Activated CD4-positive, alpha-beta T cell treated with anti-CD3 and anti-CD28 coated beads for 36 hours (primary cell): ENCODE measurements around the gene SLC13A2. TPM values are rescaled to one million over a fixed set of nuclear protein-coding genes. Genes with fewer than 3 reads are reported as not detected.

Source experiments
- ATAC-seq: fragments of 200-7000 bp; cut with Tn5 transposase; one replicate; pipeline ENCODE4 v1.10.0; 2021; ENCODE audit warnings: mild to moderate bottlenecking, moderate library complexity
- CTCF ChIA-PET: fragments of 350-600 bp; sonication (Branson Sonifier 250); formaldehyde crosslinking; loops from one replicate; lab custom pipeline; 2021; ENCODE audit warnings: antibody characterized with exemption; lab: Charles Lee
- POLR2A ChIA-PET: fragments of 350-600 bp; sonication (Branson Sonifier 250); formaldehyde crosslinking; loops from one replicate; lab custom pipeline; 2021; ENCODE audit warnings: antibody characterized with exemption, inconsistent platforms; lab: Charles Lee
- DNase-seq: peaks from one replicate; pipeline ENCODE4 v3.0.0-alpha.2; 2020
- H3K27ac Mint-ChIP-seq: one replicate; pipeline ENCODE4 v1.8.0; 2021; ENCODE audit warnings: mixed read lengths
- H3K27me3 Mint-ChIP-seq: one replicate; pipeline ENCODE4 v1.8.0; 2021; ENCODE audit warnings: mixed read lengths
- H3K36me3 Mint-ChIP-seq: one replicate; pipeline ENCODE4 v1.8.0; 2021; ENCODE audit warnings: low read depth, mixed read lengths
- H3K4me1 Mint-ChIP-seq: one replicate; pipeline ENCODE4 v1.8.0; 2021; ENCODE audit warnings: mixed read lengths
- H3K4me3 Mint-ChIP-seq: one replicate; pipeline ENCODE4 v1.8.0; 2021; ENCODE audit warnings: mild to moderate bottlenecking, moderate library complexity, mixed read lengths
- H3K9me3 Mint-ChIP-seq: one replicate; pipeline ENCODE4 v1.8.0; 2021; ENCODE audit warnings: low read depth, mixed read lengths
- intact Hi-C, 2 experiments: fragments of 100-400 bp; cut with DNase I in 1 of 2; cut with micrococcal nuclease in 1 of 2; formaldehyde crosslinking; loops; one replicate each; pipeline versions ENCODE4 v1.14.2 to v1.15.1; 2022 to 2024; cut with DNase I, micrococcal nuclease
- total RNA-seq, 2 experiments: library from RNA; stranded (reverse); gene quantifications; one replicate each; pipeline ENCODE4 v1.2.3, GENCODE V29; 2021

SLC13A2 gene
- total RNA-seq, 2 experiments from 2014 or later, result not detected

- DNase-seq, result no peak
- CTCF ChIA-PET, result interaction anchor here (0.7 kb wide), 2 partner anchors 31 to 102 kb away, joined by 3 to 4 read pairs; no protein-coding TSS in a partner anchor
Observed at GRCh38 chr17:28544402-28545140, 71.1 kb downstream of the SLC13A2 start.

GRCh38 chr17:28545141-28545503 lies 71.7 kb downstream of the SLC13A2 start:
- no peaks in the 10 kb centered on the region for H3K9me3 Mint-ChIP-seq
- ATAC-seq, result no peak
- no peak overlapping the region for H3K27ac Mint-ChIP-seq
- intact Hi-C loops, result no loop called here
- ChIA-PET CTCF (interaction anchor here (0.6 to 0.7 kb wide), 3 partner anchors 30 to 102 kb away, joined by 3 to 4 read pairs (median 3); no protein-coding TSS in a partner anchor), POLR2A (no interaction called here)
- no peaks in the 10 kb centered on the region for H3K27me3 Mint-ChIP-seq
- no peak overlapping the region for H3K4me3 Mint-ChIP-seq
- H3K36me3 Mint-ChIP-seq, result peaks cover 6% of the 10 kb centered on the region
- H3K4me1 Mint-ChIP-seq, result peaks cover 28% of the 10 kb centered on the region
- DNase-seq, result no peak

More at GRCh38 chr17:28544402-28545140, 71.1 kb downstream of the SLC13A2 start:
- intact Hi-C loops, result no loop called here
- no peak overlapping the region for H3K4me3 Mint-ChIP-seq
- no peak overlapping the region for H3K27ac Mint-ChIP-seq
- peaks cover 22% of the 10 kb centered on the region for H3K4me1 Mint-ChIP-seq
- peaks cover 6% of the 10 kb centered on the region for H3K36me3 Mint-ChIP-seq
- H3K27me3 Mint-ChIP-seq, result no peaks in the 10 kb centered on the region
- no peak for ATAC-seq
- POLR2A ChIA-PET, result no interaction called here
- no peaks in the 10 kb centered on the region for H3K9me3 Mint-ChIP-seq

GRCh38 chr17:28545787-28546415 lies 72.5 kb downstream of the SLC13A2 start:
- ATAC-seq (no peak), DNase-seq (no peak)
- H3K27ac Mint-ChIP-seq, result peak overlapping the region; percentile 6
- no peak overlapping the region for H3K4me3 Mint-ChIP-seq
- H3K36me3 Mint-ChIP-seq, result peaks cover 6% of the 10 kb centered on the region
- ChIA-PET POLR2A (interaction anchor here (0.7 kb wide), 1 partner anchor 160 kb away, joined by 4 read pairs; no protein-coding TSS in a partner anchor), CTCF (interaction anchor here (0.6 to 0.7 kb wide), 2 partner anchors 9 to 61 kb away, joined by 3 to 4 read pairs; no protein-coding TSS in a partner anchor)
- H3K9me3 Mint-ChIP-seq, result no peaks in the 10 kb centered on the region
- no peaks in the 10 kb centered on the region for H3K27me3 Mint-ChIP-seq
- intact Hi-C loops, result no loop called here
- peaks cover 35% of the 10 kb centered on the region for H3K4me1 Mint-ChIP-seq

- Mint-ChIP-seq H3K27ac (peak overlapping the region; percentile 79), H3K9me3 (no peaks in the 10 kb centered on the region), H3K36me3 (peaks cover 6% of the 10 kb centered on the region), H3K27me3 (no peaks in the 10 kb centered on the region), H3K4me1 (peaks cover 43% of the 10 kb centered on the region), H3K4me3 (no peak overlapping the region)
- ATAC-seq (no peak), DNase-seq (no peak)
- ChIA-PET POLR2A (interaction anchor here (0.6 kb wide), 1 partner anchor 59 kb away, joined by 3 read pairs; no protein-coding TSS in a partner anchor), CTCF (interaction anchor here (0.7 to 7.7 kb wide), 11 partner anchors 10 to 710 kb away, joined by 3 to 38 read pairs (median 3); partner anchors contain the start of genes ALDOC and PIGS)
- intact Hi-C loops, result no loop called here
Observed at GRCh38 chr17:28547096-28547622, 73.7 kb downstream of the SLC13A2 start.

Other genes with a start within 250 kb of the SLC13A2 start
- 10 to 100 TPM; 31.0 to 49.3 TPM for gene TMEM97, start 154.4 kb upstream of the SLC13A2 start, total RNA-seq
- gene IFT20, start 138.2 kb upstream of the SLC13A2 start, total RNA-seq, result 10 to 100 TPM; 12.9 to 17.3 TPM
- gene TNFAIP1, start 137.9 kb upstream of the SLC13A2 start, total RNA-seq, result 10 to 100 TPM; 25.5 to 26.1 TPM
- 10 to 100 TPM; 84.9 to 98.4 TPM for gene POLDIP2, start 116.1 kb upstream of the SLC13A2 start, total RNA-seq
- not detected for gene SEBOX, start 108.4 kb upstream of the SLC13A2 start, total RNA-seq
- gene VTN, start 103.3 kb upstream of the SLC13A2 start, total RNA-seq, result under 1 TPM in 1 of 2 experiments, not detected in 1; 0.21 TPM
- 10 to 100 TPM; 18.1 to 21.9 TPM for gene SARM1, start 102.0 kb upstream of the SLC13A2 start, total RNA-seq
- 1 to 10 TPM; 3.0 to 4.0 TPM for gene SLC46A1, start 67.4 kb upstream of the SLC13A2 start, total RNA-seq
- gene FOXN1, start 32.7 kb downstream of the SLC13A2 start, total RNA-seq, result not detected
- 10 to 100 TPM; 35.9 to 48.7 TPM for gene UNC119, start 79.0 kb downstream of the SLC13A2 start, total RNA-seq
- gene PIGS, start 97.9 kb downstream of the SLC13A2 start, total RNA-seq, result 10 to 100 TPM; 38.7 to 41.4 TPM
- gene ALDOC, start 103.3 kb downstream of the SLC13A2 start, total RNA-seq, result 100 to 1,000 TPM; 131 to 133 TPM
- 100 to 1,000 TPM; 142 to 165 TPM for gene SPAG5, start 125.4 kb downstream of the SLC13A2 start, total RNA-seq
- gene RSKR, start 140.5 kb downstream of the SLC13A2 start, total RNA-seq, result 10 to 100 TPM; 17.6 to 21.4 TPM
- gene BLTP2, start 171.5 kb downstream of the SLC13A2 start, total RNA-seq, result 100 to 1,000 TPM; 138 to 152 TPM
- 10 to 100 TPM; 36.6 to 37.2 TPM for gene SDF2, start 188.3 kb downstream of the SLC13A2 start, total RNA-seq
- gene SUPT6H, start 188.6 kb downstream of the SLC13A2 start, total RNA-seq, result 10 to 100 TPM; 80.6 to 85.8 TPM
- gene PROCA1, start 238.2 kb downstream of the SLC13A2 start, total RNA-seq, result 1 to 10 TPM; 4.0 to 4.5 TPM
- 10 to 100 TPM; 13.6 to 17.4 TPM for gene RAB34, start 244.2 kb downstream of the SLC13A2 start, total RNA-seq
- 1,000 to 10,000 TPM; 2,164 to 2,505 TPM for gene RPL23A, start 246.3 kb downstream of the SLC13A2 start, total RNA-seq